Lower leg skin (tissue), 3 donors: ENCODE measurements around the gene PARP2.

ENCODE experiments used
- POLR2A ChIP-seq, 2 donors: fragments of 450-650 bp; IDR thresholded peaks; one replicate each; pipeline ENCODE4 v1.6.1; 2016 to 2017; ENCODE audit warnings: antibody characterized with exemption in 2 of 2, mild to moderate bottlenecking in 1 of 2, moderate library complexity in 1 of 2
- TF ChIP-seq, protein P1 (sequence below), 3 donors: fragments of 450-650 bp; IDR thresholded peaks; one replicate each; pipeline ENCODE4 v1.5.1; 2016; ENCODE audit warnings: antibody characterized with exemption in 3 of 3, mild to moderate bottlenecking in 3 of 3, moderate library complexity in 2 of 3

DNA sequence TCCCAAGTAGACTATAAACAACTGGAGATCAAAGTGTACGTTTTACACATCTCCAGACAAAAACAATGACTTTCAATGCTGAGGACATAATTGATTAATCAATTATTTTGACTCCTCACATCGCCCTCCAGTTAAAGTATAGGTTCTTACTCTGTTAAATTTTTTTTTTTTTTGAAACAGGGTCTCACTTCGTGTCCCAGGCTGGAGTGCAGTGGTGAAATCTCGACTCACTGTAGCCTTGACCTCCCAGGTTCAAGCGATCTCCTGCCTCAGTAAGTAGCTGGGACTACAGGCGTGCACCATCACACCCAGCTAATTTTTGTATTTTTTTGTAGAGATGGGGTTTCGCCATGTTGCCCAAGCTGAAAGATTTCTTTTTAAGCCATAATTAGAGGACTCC lies 9.4 kb upstream of the PARP2 start:
- TF ChIP-seq, protein P1, sequence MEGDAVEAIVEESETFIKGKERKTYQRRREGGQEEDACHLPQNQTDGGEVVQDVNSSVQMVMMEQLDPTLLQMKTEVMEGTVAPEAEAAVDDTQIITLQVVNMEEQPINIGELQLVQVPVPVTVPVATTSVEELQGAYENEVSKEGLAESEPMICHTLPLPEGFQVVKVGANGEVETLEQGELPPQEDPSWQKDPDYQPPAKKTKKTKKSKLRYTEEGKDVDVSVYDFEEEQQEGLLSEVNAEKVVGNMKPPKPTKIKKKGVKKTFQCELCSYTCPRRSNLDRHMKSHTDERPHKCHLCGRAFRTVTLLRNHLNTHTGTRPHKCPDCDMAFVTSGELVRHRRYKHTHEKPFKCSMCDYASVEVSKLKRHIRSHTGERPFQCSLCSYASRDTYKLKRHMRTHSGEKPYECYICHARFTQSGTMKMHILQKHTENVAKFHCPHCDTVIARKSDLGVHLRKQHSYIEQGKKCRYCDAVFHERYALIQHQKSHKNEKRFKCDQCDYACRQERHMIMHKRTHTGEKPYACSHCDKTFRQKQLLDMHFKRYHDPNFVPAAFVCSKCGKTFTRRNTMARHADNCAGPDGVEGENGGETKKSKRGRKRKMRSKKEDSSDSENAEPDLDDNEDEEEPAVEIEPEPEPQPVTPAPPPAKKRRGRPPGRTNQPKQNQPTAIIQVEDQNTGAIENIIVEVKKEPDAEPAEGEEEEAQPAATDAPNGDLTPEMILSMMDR (IDR thresholded peaks at IDR 0.05) = no peak
- no peak for TF ChIP-seq POLR2A (IDR thresholded peaks at IDR 0.05)
